ENCODE results near the gene ENOSF1.

GRCh38 chr18:634551-635045 is 77.8 kb downstream of the ENOSF1 start:
- TF ChIP-seq CTCF (IDR thresholded peaks at IDR 0.05) (no peak), NFYB (CRISPR knock-in tag; conservative IDR thresholded peaks at IDR 0.05; ENCODE audit: low read depth) (no peak), ZBTB21 (CRISPR knock-in tag; IDR thresholded peaks at IDR 0.05; ENCODE audit: borderline replicate concordance) (no peak), ZNF138 (CRISPR knock-in tag; conservative IDR thresholded peaks at IDR 0.05) (no peak), RELA (CRISPR knock-in tag; IDR thresholded peaks at IDR 0.05; ENCODE audit: borderline replicate concordance) (no peak), TEAD1 (CRISPR knock-in tag; IDR thresholded peaks at IDR 0.05) (peak; percentile 52; the same call in 1 of the 2 replicates)

Measured in WTC11 (cell line).